IMR-90 (cell line): Measurements from ENCODE around the gene PNMA1. TPM values are rescaled to one million over a fixed set of nuclear protein-coding genes. Genes with fewer than 3 reads are reported as not detected.

Experiments
- ATAC-seq: fragments of 200-7000 bp; cut with Tn5 transposase; 2 replicates; pipeline ENCODE4 v1.9.1; 2020; ENCODE audit warnings: low read depth, mild to moderate bottlenecking, moderate library complexity
- BruUV-seq: library from RNA; stranded (reverse); fragments of 400-500 nt; replicated peaks from 2 replicates; lab custom pipeline; 2021; lab: Mats Ljungman, UMichigan
- CTCF ChIA-PET: fragments of 300-600 bp; formaldehyde crosslinking; extraction: SDS; loops from one replicate; lab custom pipeline; 2021; ENCODE audit warnings: antibody characterized with exemption; lab: Yijun Ruan, JAX
- POLR2A ChIA-PET: fragments of 300-600 bp; sonication (Branson Sonifier 250); formaldehyde crosslinking; loops from one replicate; lab custom pipeline; 2022; ENCODE audit warnings: antibody characterized with exemption; ENCODE audit not compliant: unreplicated experiment; lab: Charles Lee
- DNase-seq: peaks from one replicate; pipeline ENCODE4 v3.0.0; 2013
- H2AFZ ChIP-seq: replicated peaks from 2 replicates; pipeline ENCODE3; 2013; ENCODE audit warnings: low read length, mild to moderate bottlenecking; ENCODE audit not compliant: poor library complexity
- H2AK5ac ChIP-seq: 2 replicates; pipeline ENCODE4 v1.6.1; 2013; ENCODE audit warnings: low read depth, low read length, inconsistent platforms
- H2AK9ac ChIP-seq: replicated peaks from 2 replicates; pipeline ENCODE3; 2013; ENCODE audit warnings: mild to moderate bottlenecking, low read depth, low read length, moderate library complexity; ENCODE audit not compliant: poor library complexity
- H2BK120ac ChIP-seq: 2 replicates; pipeline ENCODE4 v1.6.1; 2013; ENCODE audit warnings: low read depth, low read length, inconsistent platforms
- H2BK15ac ChIP-seq: 3 replicates; pipeline ENCODE4 v1.6.1; 2013; ENCODE audit warnings: low read depth, low read length, inconsistent platforms
- H2BK20ac ChIP-seq: 2 replicates; pipeline ENCODE4 v1.6.1; 2013; ENCODE audit warnings: low read depth, mild to moderate bottlenecking, inconsistent platforms, low read length, moderate library complexity
- H2BK5ac ChIP-seq: 2 replicates; pipeline ENCODE4 v1.6.1; 2013; ENCODE audit warnings: mild to moderate bottlenecking, low read depth, low read length, inconsistent platforms; ENCODE audit not compliant: poor library complexity, severe bottlenecking
- H3K14ac ChIP-seq: replicated peaks from 2 replicates; pipeline ENCODE4 v1.6.1; 2013; ENCODE audit warnings: low read depth, low read length, inconsistent platforms
- H3K18ac ChIP-seq: 2 replicates; pipeline ENCODE4 v1.6.1; 2013; ENCODE audit warnings: low read depth, low read length, control low read depth
- H3K23ac ChIP-seq: 2 replicates; pipeline ENCODE4 v1.6.1; 2013; ENCODE audit warnings: low read depth, low read length, inconsistent platforms
- H3K27ac ChIP-seq: 2 replicates; pipeline ENCODE4 v1.5.1; 2013; ENCODE audit warnings: mild to moderate bottlenecking, control low read depth, low read length; ENCODE audit not compliant: insufficient read depth
- H3K27me3 ChIP-seq: 2 replicates; pipeline ENCODE4 v1.6.1; 2013; ENCODE audit warnings: low read length; ENCODE audit not compliant: control insufficient read depth, insufficient read depth
- H3K36me3 ChIP-seq: 2 replicates; pipeline ENCODE4 v1.6.1; 2013; ENCODE audit warnings: low read length, mixed read lengths; ENCODE audit not compliant: control insufficient read depth, insufficient read depth
- H3K4ac ChIP-seq: 2 replicates; pipeline ENCODE4 v1.6.1; 2013; ENCODE audit warnings: low read depth, low read length, inconsistent platforms
- H3K4me1 ChIP-seq: 2 replicates; pipeline ENCODE4 v1.6.1; 2013; ENCODE audit warnings: low read length, mixed read lengths; ENCODE audit not compliant: control insufficient read depth, insufficient read depth
- H3K4me2 ChIP-seq: 2 replicates; pipeline ENCODE4 v1.6.1; 2013; ENCODE audit warnings: low read depth, mild to moderate bottlenecking, control low read depth, low read length, moderate library complexity
- H3K4me3 ChIP-seq: 2 replicates; pipeline ENCODE4 v1.5.1; 2013; ENCODE audit warnings: low read depth, mild to moderate bottlenecking, control low read depth, low read length, moderate library complexity; ENCODE audit not compliant: insufficient read depth
- H3K56ac ChIP-seq: 2 replicates; pipeline ENCODE4 v1.6.1; 2013; ENCODE audit warnings: low read length, inconsistent platforms; ENCODE audit not compliant: insufficient read depth; ENCODE audit errors: extremely low read depth
- H3K79me1 ChIP-seq, 2 experiments: 2 replicates each; pipeline ENCODE4 v1.6.1; 2013; ENCODE audit warnings: low read length in 2 of 2, inconsistent platforms in 1 of 2, low read depth in 1 of 2
- H3K9ac ChIP-seq: 2 replicates; pipeline ENCODE4 v1.6.1; 2013; ENCODE audit warnings: low read depth, low read length, control low read depth
- H3K9me1 ChIP-seq: 2 replicates; pipeline ENCODE4 v1.6.1; 2013; ENCODE audit warnings: low read length, inconsistent platforms; ENCODE audit not compliant: insufficient read depth
- H3K9me3 ChIP-seq: 2 replicates; pipeline ENCODE4 v1.6.1; 2013; ENCODE audit warnings: low read length; ENCODE audit not compliant: control insufficient read depth, insufficient read depth
- H4K20me1 ChIP-seq: 2 replicates; pipeline ENCODE4 v1.6.1; 2013; ENCODE audit warnings: low read length, inconsistent platforms; ENCODE audit not compliant: insufficient read depth
- H4K5ac ChIP-seq: 2 replicates; pipeline ENCODE4 v1.6.1; 2013; ENCODE audit warnings: mild to moderate bottlenecking, low read depth, low read length, control low read depth
- H4K8ac ChIP-seq, 2 experiments: 2 replicates each; pipeline ENCODE4 v1.6.1; 2013; ENCODE audit warnings: low read depth in 2 of 2, low read length in 2 of 2, control low read depth in 1 of 2, inconsistent platforms in 1 of 2
- H4K91ac ChIP-seq: 2 replicates; pipeline ENCODE4 v1.6.1; 2013; ENCODE audit warnings: low read depth, low read length, inconsistent platforms; ENCODE audit not compliant: insufficient read depth
- BHLHE40 ChIP-seq: fragments of 150-350 bp; IDR thresholded peaks from 2 replicates; pipeline ENCODE4 v1.6.1; 2016; ENCODE audit warnings: mild to moderate bottlenecking, low read depth, low read length
- CEBPB ChIP-seq: IDR thresholded peaks from 2 replicates; pipeline ENCODE4 v1.6.1; 2012; ENCODE audit warnings: low read depth, low read length, improper control_type of control experiment
- CHD1 ChIP-seq: IDR thresholded peaks from 2 replicates; pipeline ENCODE4 v1.6.1; 2012; ENCODE audit warnings: low read depth, low read length, improper control_type of control experiment
- CTCF ChIP-seq: conservative IDR thresholded peaks from 2 replicates; pipeline ENCODE4 v1.5.1; 2012; ENCODE audit warnings: mild to moderate bottlenecking, low read depth, low read length, improper control_type of control experiment
- FOS ChIP-seq: fragments of 150-350 bp; IDR thresholded peaks from 2 replicates; pipeline ENCODE4 v1.6.1; 2016; ENCODE audit warnings: low read depth, low read length
- MAFK ChIP-seq: IDR thresholded peaks from 2 replicates; pipeline ENCODE4 v1.6.1; 2012; ENCODE audit warnings: low read depth, low read length, improper control_type of control experiment
- MXI1 ChIP-seq: IDR thresholded peaks from 2 replicates; pipeline ENCODE4 v1.6.1; 2012; ENCODE audit warnings: low read depth, mild to moderate bottlenecking, low read length, moderate library complexity, borderline replicate concordance
- RAD21 ChIP-seq: IDR thresholded peaks from 2 replicates; pipeline ENCODE4 v1.6.1; 2012; ENCODE audit warnings: low read length, improper control_type of control experiment
- RCOR1 ChIP-seq: IDR thresholded peaks from 2 replicates; pipeline ENCODE4 v1.6.1; 2012; ENCODE audit warnings: mild to moderate bottlenecking, low read length, improper control_type of control experiment; ENCODE audit not compliant: insufficient replicate concordance
- RFX5 ChIP-seq: IDR thresholded peaks from 2 replicates; pipeline ENCODE4 v1.8.0; 2012; ENCODE audit warnings: low read depth, mild to moderate bottlenecking, low read length, moderate library complexity
- SMC3 ChIP-seq: fragments of 150-350 bp; IDR thresholded peaks from 2 replicates; pipeline ENCODE4 v1.6.1; 2016; ENCODE audit warnings: low read depth, mild to moderate bottlenecking, antibody characterized with exemption, low read length, moderate library complexity
- USF2 ChIP-seq: fragments of 150-350 bp; IDR thresholded peaks from 2 replicates; pipeline ENCODE4 v1.6.1; 2017; ENCODE audit warnings: mild to moderate bottlenecking, antibody characterized with exemption, low read length, low read depth
- WGBS, 2 experiments: methylation state at CpG; one replicate each; pipeline versions ENCODE4 v1.1.5 to v1.1.7; 2013; ENCODE audit warnings: missing lambda C conversion rate in 2 of 2; ENCODE audit not compliant: insufficient read length in 1 of 2; ENCODE audit errors: extremely low coverage in 2 of 2; 5-methylcytosine and 5-hydroxymethylcytosine counted together
- dilution Hi-C: fragments of 300-500 bp; cut with HindIII; formaldehyde crosslinking; loops from one replicate; pipeline ENCODE4 v1.14.3; 2018; ENCODE audit warnings: low sequenced_read_pairs; ENCODE audit not compliant: unreplicated experiment
- in situ Hi-C: fragments of 300-500 bp; cut with MboI; formaldehyde crosslinking; loops from 3 replicates; pipeline ENCODE4 v1.14.3; 2019; ENCODE audit warnings: low sequenced_read_pairs, inconsistent platforms, mixed read lengths
- intact Hi-C: fragments of 100-400 bp; cut with micrococcal nuclease; formaldehyde crosslinking; loops from 2 replicates; pipeline ENCODE4 v1.10.0; 2022
- polyA plus RNA-seq, 3 experiments: library from polyadenylated mRNA; depleted of rRNA; stranded (reverse); fragments of >200 nt; gene quantifications; 2 replicates each; pipeline ENCODE4 v1.2.3, GENCODE V29; 2012; ENCODE audit warnings: low replicate concordance in 1 of 3
- total RNA-seq: library from RNA; depleted of rRNA; stranded (reverse); fragments of >200 nt; gene quantifications from 2 replicates; pipeline ENCODE4 v1.2.3, GENCODE V29; 2012

PNMA1 gene
- total and polyA plus RNA-seq, 2 of the 4 experiments (the other 2 are of a cell fraction), result 6.5 to 28.2 TPM

- Histone ChIP-seq H3K4ac (no peak overlapping the region), H3K9me3 (no peaks in the 10 kb centered on the region), H4K91ac (no peak overlapping the region), H3K18ac (no peak overlapping the region), H3K27ac (no peak overlapping the region), H2BK5ac (no peak overlapping the region), H2BK20ac (no peak overlapping the region), H2AK9ac (no peak overlapping the region), H4K20me1 (no peaks in the 10 kb centered on the region), H3K56ac (no peak overlapping the region), H3K23ac (no peak overlapping the region), H2BK120ac (no peak overlapping the region), H3K14ac (no peak overlapping the region), H3K36me3 (peaks cover 5% of the 10 kb centered on the region; the same call in 1 of the 2 replicates), H4K8ac (no peak overlapping the region), H4K5ac (no peak overlapping the region), H3K4me1 (no peaks in the 10 kb centered on the region), H3K79me1 (no peaks in the 10 kb centered on the region), H2AFZ (no peak overlapping the region), H2BK15ac (no peak overlapping the region), H2AK5ac (no peak overlapping the region), H3K4me2 (no peak overlapping the region), H3K9ac (no peak overlapping the region), H3K4me3 (no peak overlapping the region), H3K27me3 (no peaks in the 10 kb centered on the region), H3K9me1 (no peaks in the 10 kb centered on the region; the same call in 1 of the 2 replicates)
- no TSS peak for BruUV-seq
- CTCF ChIA-PET, result no interaction called here
- no peak for TF ChIP-seq RFX5
- TF ChIP-seq CEBPB, result no peak
- no peak for TF ChIP-seq MAFK
- TF ChIP-seq FOS, result no peak
- no peak for TF ChIP-seq CTCF
- no peak for TF ChIP-seq MXI1
- TF ChIP-seq RAD21, result no peak
- no peak for TF ChIP-seq BHLHE40
- no peak for TF ChIP-seq SMC3
- TF ChIP-seq USF2, result no peak
- TF ChIP-seq RCOR1, result no peak
- no peak for TF ChIP-seq CHD1
- ATAC-seq (no peak), DNase-seq (no peak)
- 75% methylated on average over 1 of the region's 5 CpGs; no CpG with 5 or more reads in 1 of the 2 experiments for WGBS, 2 experiments
- POLR2A ChIA-PET, result no interaction called here
- in situ Hi-C loops, result no loop called here
- intact Hi-C loops, result no loop called here
- dilution Hi-C loops, result no loop called here
These were observed 29.6 kb downstream of the PNMA1 start for GRCh38 chr14:73684627-73685026.
